KMS-11 (cell line): ENCODE data around the gene STEAP3.

Experiments
- H2AFZ ChIP-seq: fragments of 200-600 bp; sonication (generic); 2 replicates; pipeline ENCODE4 v1.6.1; 2016; ENCODE audit warnings: antibody characterized with exemption, mixed run types, low read depth
- H3K27ac ChIP-seq: fragments of 200-600 bp; sonication (generic); 2 replicates; pipeline ENCODE4 v1.6.1; 2016; ENCODE audit warnings: mild to moderate bottlenecking, mixed run types
- H3K27me3 ChIP-seq: fragments of 200-600 bp; sonication (generic); 2 replicates; pipeline ENCODE4 v1.6.1; 2017; ENCODE audit warnings: mild to moderate bottlenecking, low read depth, mixed run types, moderate library complexity; ENCODE audit not compliant: insufficient read depth
- H3K36me3 ChIP-seq: fragments of 200-600 bp; sonication (generic); 2 replicates; pipeline ENCODE4 v1.6.1; 2017; ENCODE audit warnings: mild to moderate bottlenecking, mixed run types; ENCODE audit not compliant: insufficient read depth
- H3K4me1 ChIP-seq: fragments of 200-600 bp; sonication (generic); 2 replicates; pipeline ENCODE4 v1.6.1; 2016; ENCODE audit warnings: mild to moderate bottlenecking, low read depth, mixed run types; ENCODE audit not compliant: poor library complexity, severe bottlenecking
- H3K4me2 ChIP-seq: fragments of 200-600 bp; sonication (generic); 2 replicates; pipeline ENCODE4 v1.7.0; 2016; ENCODE audit warnings: mild to moderate bottlenecking, mixed run types
- H3K4me3 ChIP-seq: fragments of 200-600 bp; sonication (generic); IDR thresholded peaks from 2 replicates; pipeline ENCODE4 v1.6.1; 2017; ENCODE audit warnings: low read depth, low read length, mixed read lengths; ENCODE audit not compliant: insufficient read depth
- H3K79me2 ChIP-seq: fragments of 200-600 bp; sonication (generic); 2 replicates; pipeline ENCODE4 v1.6.1; 2016; ENCODE audit warnings: low read depth, mixed run types; ENCODE audit not compliant: insufficient read depth
- H3K9ac ChIP-seq: fragments of 200-600 bp; sonication (generic); 2 replicates; pipeline ENCODE4 v1.6.1; 2016; ENCODE audit warnings: mild to moderate bottlenecking, mixed run types
- H4K20me1 ChIP-seq: fragments of 200-600 bp; sonication (generic); 2 replicates; pipeline ENCODE4 v1.6.1; 2016; ENCODE audit warnings: mild to moderate bottlenecking, mixed run types; ENCODE audit not compliant: insufficient read depth
- TF ChIP-seq, protein P1 (sequence below): fragments of 200-600 bp; sonication (generic); conservative IDR thresholded peaks from 2 replicates; pipeline ENCODE4 v1.6.1; 2017; ENCODE audit warnings: low read depth, mild to moderate bottlenecking, antibody characterized with exemption, low read length, moderate library complexity, mixed read lengths

STEAP3 gene

GRCh38 chr2:119195887-119196286 lies 27.7 kb upstream of the STEAP3 start:
- Histone ChIP-seq H3K79me2 (no peaks in the 10 kb centered on the region), H3K9ac (no peak overlapping the region), H3K4me1 (no peaks in the 10 kb centered on the region), H3K4me3 (no peak overlapping the region), H3K36me3 (no peaks in the 10 kb centered on the region), H3K27ac (no peak overlapping the region), H3K4me2 (no peak overlapping the region), H3K27me3 (no peaks in the 10 kb centered on the region), H4K20me1 (no peaks in the 10 kb centered on the region), H2AFZ (no peak overlapping the region)
- TF ChIP-seq, protein P1, sequence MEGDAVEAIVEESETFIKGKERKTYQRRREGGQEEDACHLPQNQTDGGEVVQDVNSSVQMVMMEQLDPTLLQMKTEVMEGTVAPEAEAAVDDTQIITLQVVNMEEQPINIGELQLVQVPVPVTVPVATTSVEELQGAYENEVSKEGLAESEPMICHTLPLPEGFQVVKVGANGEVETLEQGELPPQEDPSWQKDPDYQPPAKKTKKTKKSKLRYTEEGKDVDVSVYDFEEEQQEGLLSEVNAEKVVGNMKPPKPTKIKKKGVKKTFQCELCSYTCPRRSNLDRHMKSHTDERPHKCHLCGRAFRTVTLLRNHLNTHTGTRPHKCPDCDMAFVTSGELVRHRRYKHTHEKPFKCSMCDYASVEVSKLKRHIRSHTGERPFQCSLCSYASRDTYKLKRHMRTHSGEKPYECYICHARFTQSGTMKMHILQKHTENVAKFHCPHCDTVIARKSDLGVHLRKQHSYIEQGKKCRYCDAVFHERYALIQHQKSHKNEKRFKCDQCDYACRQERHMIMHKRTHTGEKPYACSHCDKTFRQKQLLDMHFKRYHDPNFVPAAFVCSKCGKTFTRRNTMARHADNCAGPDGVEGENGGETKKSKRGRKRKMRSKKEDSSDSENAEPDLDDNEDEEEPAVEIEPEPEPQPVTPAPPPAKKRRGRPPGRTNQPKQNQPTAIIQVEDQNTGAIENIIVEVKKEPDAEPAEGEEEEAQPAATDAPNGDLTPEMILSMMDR = no peak

GRCh38 chr2:119196301-119197125 lies 27.1 kb upstream of the STEAP3 start:
- no peak overlapping the region for H2AFZ ChIP-seq
- no peaks in the 10 kb centered on the region for H3K36me3 ChIP-seq
- H3K9ac ChIP-seq = no peak overlapping the region
- H4K20me1 ChIP-seq = no peaks in the 10 kb centered on the region
- H3K27ac ChIP-seq = no peak overlapping the region
- no peak overlapping the region for H3K4me2 ChIP-seq
- H3K27me3 ChIP-seq = no peaks in the 10 kb centered on the region
- TF ChIP-seq, protein P1 = no peak
- H3K79me2 ChIP-seq = no peaks in the 10 kb centered on the region
- no peaks in the 10 kb centered on the region for H3K4me1 ChIP-seq
- H3K4me3 ChIP-seq = no peak overlapping the region

GRCh38 chr2:119197126-119197405 lies 26.6 kb upstream of the STEAP3 start:
- no peak overlapping the region for H3K27ac ChIP-seq
- no peak overlapping the region for H3K9ac ChIP-seq
- H3K4me2 ChIP-seq = no peak overlapping the region
- no peaks in the 10 kb centered on the region for H4K20me1 ChIP-seq
- no peak overlapping the region for H3K4me3 ChIP-seq
- no peaks in the 10 kb centered on the region for H3K79me2 ChIP-seq
- TF ChIP-seq, protein P1 = no peak
- no peaks in the 10 kb centered on the region for H3K27me3 ChIP-seq
- no peaks in the 10 kb centered on the region for H3K4me1 ChIP-seq
- no peak overlapping the region for H2AFZ ChIP-seq
- H3K36me3 ChIP-seq = no peaks in the 10 kb centered on the region

DNA sequence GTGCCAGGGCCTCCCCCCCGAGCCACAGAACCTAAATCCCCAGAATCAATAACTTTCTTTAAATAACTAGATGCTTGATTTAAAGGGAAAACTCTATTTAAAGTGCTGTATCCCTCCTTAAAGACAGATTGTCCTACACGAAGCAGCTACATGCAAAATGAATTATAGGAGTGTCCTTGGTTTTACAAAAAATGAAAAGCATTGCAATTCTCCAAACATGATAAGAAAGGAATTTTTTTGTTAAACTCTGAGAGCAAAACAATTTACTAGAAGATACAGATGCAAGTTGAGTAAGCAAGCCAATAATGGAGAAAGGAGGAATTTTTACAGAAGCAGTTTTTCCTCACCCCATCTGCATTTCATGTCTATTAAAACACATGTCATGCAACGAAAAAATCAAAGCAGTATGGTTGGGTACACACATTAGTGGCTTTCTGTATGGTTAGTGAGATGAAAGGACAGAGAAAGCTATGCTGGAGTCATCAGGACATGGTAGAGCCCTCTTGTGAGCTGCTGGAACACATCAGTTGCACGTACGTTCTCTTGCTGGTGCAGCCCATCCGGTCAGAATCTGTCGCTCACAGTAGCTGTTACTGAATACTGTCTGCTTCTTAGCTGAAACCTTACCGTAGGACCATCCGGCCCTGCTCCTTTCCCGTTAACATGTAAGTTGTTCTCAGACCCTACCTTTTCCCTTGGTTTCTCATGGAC lies 25.9 kb upstream of the STEAP3 start:
- Histone ChIP-seq H3K79me2 (no peaks in the 10 kb centered on the region), H3K27me3 (no peaks in the 10 kb centered on the region), H3K4me1 (no peaks in the 10 kb centered on the region), H4K20me1 (no peaks in the 10 kb centered on the region), H2AFZ (no peak overlapping the region), H3K4me2 (no peak overlapping the region), H3K27ac (no peak overlapping the region), H3K9ac (no peak overlapping the region), H3K36me3 (no peaks in the 10 kb centered on the region), H3K4me3 (no peak overlapping the region)
- TF ChIP-seq, protein P1 = no peak
